HG02763 (cell line): Measurements from ENCODE around the gene ZNF324.

Experiments
- ATAC-seq: cut with Tn5 transposase; IDR thresholded peaks from one replicate; pipeline ENCODE4 v1.9.1; 2021; ENCODE audit warnings: mild to moderate bottlenecking, moderate library complexity; ENCODE audit not compliant: unreplicated experiment

ZNF324 gene

DNA sequence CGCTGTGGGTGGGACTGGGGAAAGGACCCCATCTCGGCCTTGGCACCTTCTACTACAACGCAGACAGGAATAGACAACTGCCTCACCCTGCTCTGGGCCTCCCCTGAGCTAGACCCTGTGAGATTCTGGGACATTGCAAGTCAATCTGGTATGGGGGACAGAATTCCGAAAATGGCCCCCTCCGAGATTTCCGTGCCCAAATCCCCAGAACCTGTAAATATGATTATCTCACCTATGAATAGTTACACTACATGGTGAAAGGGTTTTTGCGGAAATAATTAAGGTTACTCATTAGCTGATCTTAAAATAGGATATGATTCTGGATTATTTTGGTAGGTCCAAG is 53.3 kb downstream of the ZNF324 start:
- no peak for ATAC-seq

DNA sequence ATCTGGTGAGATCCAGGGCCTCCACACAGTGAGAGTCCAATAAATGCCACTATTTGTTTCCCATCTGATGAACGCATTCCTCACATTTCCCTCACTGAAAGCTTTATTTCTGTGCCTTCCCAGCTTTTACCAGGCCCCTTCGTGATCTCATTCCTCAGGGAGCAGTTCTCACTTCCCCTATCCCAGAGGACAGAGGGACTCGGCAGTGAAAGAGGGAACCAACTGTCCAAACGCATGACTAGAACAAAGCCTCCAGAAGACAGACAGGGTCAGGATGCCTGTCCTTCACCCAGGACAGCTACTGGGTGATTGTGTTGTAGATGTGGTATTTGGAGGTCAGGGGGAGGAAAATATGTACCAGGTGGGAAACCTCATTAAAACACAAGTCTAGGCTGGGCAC is 54.8 kb downstream of the ZNF324 start:
- no peak for ATAC-seq

DNA sequence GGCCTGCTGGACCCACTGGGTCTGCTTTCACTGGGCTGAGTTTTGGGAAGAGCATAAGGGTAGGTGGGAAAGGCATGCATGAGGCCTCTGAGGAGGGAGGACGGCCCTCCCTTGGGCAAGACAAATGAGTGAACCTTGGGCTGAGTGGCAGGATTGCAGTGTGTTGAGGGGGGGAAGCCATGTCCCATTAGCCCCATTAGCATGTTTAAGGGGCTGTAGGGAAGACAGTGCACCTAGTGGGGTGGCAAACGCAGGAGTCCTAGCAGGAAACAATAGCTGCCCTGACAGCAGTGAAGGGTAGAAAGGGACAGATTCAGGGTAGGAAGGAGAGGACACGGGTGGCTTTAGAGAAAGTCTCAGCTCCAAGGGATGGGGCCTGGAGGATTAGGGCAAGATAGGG is 55.8 kb downstream of the ZNF324 start:
- no peak for ATAC-seq
